SHP77 treated with DMSO at 0.1 percent for 48 hours (cell line): Measurements from ENCODE around the gene CXXC5.
A peak's percentile ranks its signal among the peaks of the same experiment; 100 is the strongest.
"Not testable (repeated sequence)": the region's sequence is repeated elsewhere in the genome, so short reads cannot be mapped to it uniquely, and the experiment has no call there.

Source experiments
- DNase-seq: peaks from one replicate; lab custom pipeline; 2025; lab: John Stamatoyannopoulos, UW

The CXXC5 gene

GRCh38 chr5:139648205-139649081 lies at the start of gene CXXC5:
Gene CXXC5, plus strand, starts transcription at chr5:139648349. Its CDS starts 32,175 bp downstream, at chr5:139680524.
- DNase-seq = peak; percentile 70

- not testable (repeated sequence) for DNase-seq
Observed at GRCh38 chr5:139598601-139598965, 49.6 kb upstream of the CXXC5 start.

DNA sequence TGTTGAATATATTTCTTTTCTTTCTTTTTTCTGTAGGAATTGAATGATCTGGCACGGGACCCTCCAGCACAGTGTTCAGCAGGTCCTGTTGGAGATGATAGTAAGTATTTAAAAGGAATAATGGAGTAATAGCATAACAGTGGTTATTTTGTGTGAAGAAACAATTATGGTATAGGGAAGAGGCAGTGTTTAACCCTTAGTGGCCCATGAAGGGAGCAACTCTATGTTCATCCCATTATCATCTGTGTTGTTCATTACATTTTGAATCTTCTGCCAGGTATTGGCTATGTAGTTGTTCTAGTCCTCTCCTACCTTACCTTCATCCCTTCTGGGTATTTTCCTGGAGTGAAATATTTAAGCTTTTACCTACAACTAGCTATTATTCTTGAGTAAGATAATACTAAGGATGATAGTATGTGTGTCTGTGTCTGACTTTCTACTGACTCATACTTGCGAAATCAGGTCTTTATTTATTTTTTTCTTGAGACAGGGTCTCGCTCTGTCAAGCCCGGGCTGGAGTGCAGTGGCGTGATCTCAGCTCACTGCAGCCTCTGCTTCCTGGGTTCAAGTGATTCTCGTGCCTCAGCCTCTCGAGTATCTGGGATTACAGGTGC lies 47.7 kb upstream of the CXXC5 start:
- DNase-seq = no peak

- no peak for DNase-seq
Observed at GRCh38 chr5:139601429-139601828, 46.7 kb upstream of the CXXC5 start.

DNA sequence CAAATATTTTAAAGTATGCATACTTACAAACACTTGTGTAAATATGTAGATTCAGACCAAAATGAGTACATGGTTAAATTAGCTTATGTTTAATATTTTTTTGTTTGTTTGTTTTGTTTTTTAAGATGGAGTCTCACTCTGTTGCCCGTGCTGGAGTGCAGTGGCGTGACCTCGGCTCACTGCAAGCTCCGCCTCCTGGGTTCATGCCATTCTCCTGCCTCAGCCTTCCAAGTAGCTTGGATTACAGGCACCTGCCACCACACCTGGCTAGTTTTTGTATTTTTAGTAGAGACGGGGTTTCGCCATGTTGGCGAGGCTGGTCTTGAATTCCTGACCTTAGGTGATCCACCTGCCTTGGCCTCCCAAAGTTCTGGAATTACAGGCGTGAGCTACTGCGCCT lies 46.2 kb upstream of the CXXC5 start:
- DNase-seq = not testable (repeated sequence)

DNA sequence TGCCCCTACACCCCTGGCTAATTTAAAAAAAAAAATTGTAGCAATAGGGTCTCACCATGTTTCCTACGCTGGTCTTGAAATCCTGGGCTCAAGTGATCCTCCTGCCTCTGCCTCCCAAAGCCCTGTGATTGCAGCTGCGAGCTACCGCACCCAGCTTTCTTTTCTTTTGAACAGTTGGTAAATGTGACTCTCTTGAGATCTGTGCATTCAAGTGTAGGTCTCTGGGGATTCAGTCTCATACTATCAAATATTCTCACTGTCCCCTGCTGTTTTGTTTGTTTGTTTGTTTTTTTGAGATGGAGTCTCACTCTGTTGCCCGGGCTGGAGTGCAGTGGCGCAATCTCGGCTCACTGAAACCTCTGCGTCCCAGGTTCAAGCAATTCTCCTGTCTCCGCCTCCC lies 42.3 kb upstream of the CXXC5 start:
- no peak for DNase-seq

DNA sequence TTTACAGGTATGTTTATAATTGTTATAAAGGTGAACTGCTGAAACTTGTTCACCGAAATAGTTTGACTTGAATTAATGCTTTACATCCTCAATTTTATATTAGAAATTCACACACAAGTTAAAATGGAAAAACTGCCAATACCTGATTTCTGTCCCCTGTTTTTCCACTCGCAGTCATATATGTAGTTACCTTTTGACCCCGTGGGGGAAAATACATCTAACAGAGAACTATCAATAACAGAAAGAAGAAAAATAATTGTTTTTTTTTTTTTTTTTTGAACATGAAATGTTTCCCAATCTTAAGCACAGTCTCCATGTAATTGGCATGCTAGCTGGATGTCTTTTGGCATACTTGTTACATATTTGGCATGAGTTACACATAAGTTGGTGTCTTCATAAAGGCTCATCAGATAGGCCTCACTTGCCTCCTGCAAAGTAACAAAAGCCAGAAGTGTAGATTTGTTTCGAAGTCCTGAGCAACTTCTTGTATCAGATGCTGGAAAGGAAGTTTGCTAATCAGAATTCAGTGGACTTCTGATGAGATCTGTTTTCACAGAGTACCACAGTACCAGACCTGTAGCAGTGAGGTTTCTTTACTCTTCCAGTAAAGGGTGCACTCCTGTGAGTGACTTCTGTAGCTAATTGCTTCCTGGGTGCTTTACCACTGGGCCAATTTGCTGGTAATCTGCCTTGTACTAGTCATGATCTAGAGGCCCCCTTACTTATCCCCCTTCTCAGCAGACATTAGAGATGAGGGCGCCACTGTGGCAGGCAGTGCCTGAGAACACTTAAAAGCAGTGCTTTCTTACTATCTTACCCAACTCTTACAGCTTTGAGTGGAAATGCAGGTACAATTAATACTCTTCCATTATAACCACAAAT lies 36.2 kb upstream of the CXXC5 start:
- no peak for DNase-seq

GRCh38 chr5:139619861-139620260 lies 28.3 kb upstream of the CXXC5 start:
- DNase-seq = no peak

DNA sequence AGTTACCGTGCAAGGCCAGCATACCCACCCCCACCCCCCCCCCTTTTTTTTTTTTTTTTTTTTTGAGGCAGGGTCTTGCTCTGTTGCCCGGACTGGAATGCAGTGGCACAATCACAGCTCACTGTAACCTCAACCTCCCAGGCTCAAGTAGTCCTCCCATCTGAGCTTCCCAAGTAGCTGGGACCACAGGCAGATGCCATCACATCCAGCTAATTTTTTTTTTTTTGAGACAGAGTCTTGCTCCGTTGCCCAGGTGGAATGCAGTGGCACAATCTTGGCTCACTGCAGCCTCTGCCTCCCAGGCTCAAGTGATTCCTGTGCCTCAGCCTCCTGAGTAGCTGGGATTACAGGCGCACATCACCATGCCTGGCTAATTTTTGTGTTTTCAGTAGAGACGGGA lies 22.8 kb upstream of the CXXC5 start:
- DNase-seq = not testable (repeated sequence)

DNA sequence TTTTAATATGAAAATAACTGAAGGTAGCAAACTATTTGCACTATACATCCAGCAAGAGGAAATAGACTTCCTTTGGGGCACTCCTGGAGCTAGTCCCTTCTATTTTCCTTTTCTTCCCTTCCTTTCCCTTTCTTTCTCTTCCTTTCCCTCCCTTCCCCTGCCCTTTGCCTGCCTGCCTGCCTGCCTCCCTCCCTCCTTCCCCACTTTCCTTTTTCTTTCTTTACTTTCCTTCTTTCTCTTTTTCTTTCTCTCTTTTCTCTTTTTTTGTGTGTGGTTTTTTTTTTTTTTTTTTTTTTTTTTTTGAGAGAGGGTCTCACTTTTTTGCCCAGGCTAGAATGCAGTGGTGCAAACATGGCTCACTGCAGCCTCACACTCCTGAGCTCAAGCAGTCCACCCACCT lies 17.3 kb upstream of the CXXC5 start:
- DNase-seq = no peak

DNA sequence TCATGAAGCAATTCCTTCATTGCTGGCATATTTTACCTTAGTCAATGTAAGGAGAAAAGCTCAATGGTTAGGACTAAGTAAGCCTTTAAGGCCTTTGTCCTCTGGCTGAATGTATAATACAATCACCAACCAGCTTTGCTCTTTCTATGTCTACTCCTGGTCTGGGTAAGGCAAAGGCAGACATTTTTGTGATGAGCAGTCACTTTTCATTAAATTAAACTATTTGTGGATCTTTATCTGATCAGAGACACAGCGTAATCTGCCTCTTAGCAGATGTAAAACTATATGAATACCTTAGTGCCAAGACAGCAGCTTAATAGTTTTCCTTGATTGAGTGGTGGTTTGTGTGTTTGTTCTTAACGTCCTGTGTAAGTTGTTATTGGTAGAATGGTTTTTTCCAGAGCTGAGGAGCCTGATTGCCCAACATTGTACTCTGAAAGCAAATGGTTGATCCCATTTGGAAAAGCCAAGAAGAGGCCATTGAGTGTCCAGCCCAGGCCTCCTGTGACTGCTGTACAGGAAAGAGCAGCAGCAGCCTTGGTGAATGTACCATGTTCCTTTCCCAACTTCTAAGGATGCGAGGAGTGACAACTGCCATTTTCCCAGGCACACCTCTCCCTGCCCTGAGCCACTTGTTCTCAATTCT lies 16.5 kb upstream of the CXXC5 start:
- DNase-seq = no peak

DNA sequence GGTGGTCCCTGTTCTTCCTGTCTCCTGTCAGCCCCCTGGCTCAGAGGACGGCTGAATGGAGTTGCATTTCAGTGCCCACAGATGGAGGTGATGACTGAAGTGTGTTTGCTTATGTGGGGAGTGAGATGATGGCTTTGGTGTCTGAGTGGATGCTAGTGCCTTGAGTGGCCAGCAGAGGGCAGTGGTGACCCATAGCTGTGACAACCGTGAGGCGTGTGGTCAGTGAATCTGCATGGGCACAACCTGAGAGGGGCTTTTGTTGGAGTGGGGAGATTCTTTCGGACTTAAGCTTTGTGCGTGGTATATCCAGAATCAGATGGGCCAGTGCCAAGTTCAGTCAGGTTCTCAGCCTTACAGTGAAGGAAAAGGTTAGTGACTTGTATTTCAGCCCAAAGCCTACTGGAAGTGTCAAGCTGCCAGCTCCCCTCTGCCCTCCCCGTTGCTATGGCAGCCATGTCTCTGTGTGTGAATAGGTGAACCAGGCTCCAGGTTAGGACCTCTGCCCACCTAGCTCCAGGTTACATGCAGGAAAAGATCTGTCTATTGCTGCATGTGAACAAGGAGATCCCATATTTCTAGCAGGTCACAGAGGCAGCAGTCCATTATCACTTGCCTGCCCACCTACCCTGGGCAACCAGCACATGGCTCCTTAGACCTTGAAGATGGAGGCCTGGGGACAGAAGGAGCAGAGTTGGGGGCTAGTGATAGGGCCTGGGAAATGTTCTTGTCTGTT lies 14.7 kb upstream of the CXXC5 start:
- peak; percentile 79 for DNase-seq

DNA sequence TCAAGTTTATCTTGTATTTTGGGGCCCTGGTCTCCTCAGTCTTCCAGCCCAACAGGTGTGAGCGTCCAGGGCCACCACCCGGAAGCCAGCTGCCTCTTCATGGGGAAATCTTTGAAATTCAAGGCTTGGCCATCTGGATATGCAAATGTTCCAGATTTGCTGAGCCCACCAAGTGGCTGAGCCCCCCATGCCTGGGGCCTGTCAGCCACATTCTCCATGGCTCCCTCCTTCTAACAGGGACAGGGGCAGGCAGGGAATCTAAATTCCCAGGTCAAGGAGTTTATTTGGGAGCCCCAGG lies 14.2 kb upstream of the CXXC5 start:
- no peak for DNase-seq

GRCh38 chr5:139634541-139634940 lies 13.6 kb upstream of the CXXC5 start:
- DNase-seq = no peak

DNA sequence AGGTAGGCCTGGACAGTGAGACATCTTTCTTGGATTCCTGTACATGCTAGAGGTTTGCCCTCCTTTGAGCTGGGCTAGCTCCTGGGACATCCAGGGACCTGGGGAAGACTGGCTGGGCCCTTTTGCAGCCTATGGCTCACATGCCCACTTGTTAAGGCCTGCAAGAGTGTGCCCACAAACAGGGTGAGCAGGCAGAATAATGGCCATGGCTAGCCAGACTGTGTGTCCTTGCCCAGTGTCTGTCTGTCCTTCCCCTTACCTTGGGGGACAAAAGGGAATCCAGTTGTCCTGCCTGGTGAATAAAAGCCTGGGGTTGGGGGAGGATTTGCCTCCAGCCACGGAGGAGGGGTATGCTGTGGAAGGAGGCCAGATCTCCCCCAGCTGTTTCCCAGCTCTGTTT lies 13.0 kb upstream of the CXXC5 start:
- no peak for DNase-seq

DNA sequence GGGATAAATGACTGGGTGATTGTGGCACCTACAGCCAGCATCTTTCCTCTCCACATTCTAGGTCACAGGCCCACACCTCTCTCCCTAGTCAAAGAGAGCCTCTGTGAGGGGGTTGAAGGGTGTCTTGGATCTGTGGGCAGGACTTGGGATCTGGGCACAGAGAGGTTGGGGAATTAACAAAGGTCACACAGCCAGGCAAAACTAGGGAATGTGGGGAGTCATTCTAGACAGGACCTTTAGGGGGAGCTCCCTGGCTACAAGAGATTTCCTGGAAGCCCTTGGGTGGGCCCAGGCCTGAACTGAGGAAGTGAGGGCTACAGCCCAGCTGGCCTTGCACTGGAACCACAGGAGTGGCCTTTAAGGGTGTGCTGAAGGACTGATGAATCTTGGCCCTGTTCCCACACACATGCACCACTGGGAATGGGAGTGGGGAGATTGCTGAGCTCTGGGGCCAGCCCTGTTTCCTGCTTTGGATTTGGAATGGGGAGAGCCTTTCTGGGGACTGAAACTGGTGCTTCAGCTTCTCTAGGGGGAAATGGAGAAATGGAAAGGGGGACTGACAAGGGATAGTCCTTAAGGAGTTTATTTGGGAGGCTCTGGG lies 12.4 kb upstream of the CXXC5 start:
- peak; percentile 88 for DNase-seq

- peak; percentile 88 for DNase-seq
Observed at GRCh38 chr5:139636207-139636792, 11.8 kb upstream of the CXXC5 start.

DNA sequence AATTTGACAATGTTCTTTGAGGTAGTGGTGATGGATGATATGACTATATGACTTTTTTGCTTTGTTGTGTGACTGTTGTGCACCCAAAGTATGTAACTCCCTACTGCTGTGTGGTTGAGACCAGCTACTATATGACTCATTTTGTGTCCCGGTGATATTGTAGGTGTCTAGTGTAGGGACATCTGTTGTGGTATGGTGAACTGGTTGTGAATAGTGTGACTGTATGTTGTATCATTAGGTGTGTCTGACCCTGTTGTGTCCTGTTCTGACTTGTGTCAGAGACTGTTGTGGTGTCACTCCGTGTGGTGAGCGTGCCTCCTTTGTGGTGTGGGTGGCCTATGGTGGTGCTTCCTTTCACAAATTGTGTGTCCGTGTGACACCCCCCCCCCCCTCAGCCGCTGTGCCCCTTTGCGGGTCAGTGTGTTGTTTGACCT lies 11.2 kb upstream of the CXXC5 start:
- no peak for DNase-seq

DNA sequence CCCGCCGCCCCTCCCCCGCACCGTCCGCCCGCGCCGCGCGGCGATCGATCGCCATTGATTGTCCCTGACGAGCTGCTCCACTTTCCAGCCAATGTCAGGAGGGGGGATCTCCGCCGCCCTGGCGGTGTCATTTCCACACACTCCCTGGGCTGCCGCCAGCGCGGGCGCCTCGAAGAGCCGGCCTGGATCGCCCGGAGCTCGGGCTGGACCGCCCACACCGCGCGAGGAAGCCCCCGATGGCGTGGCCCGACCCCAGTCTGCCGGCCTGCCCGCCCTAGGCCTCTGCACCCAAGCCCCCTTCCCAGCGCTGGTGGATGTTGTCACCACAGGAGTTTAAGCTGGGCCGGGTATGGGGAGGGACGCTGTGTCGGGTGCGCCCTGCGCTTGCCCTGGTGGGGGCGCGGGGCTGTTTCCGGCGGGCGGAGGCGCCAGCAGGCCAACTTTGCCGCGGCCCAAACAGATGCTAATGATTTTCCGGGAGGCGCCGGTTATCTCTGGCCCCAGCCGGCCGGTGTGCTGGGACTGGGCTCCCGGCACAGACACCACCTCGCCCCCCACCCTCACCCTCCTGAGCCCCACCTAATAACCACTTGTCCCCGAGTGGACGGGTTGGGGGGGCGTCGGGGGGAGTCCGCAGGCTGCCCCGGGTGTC lies 10.6 kb upstream of the CXXC5 start:
- DNase-seq = peak; percentile 36

DNA sequence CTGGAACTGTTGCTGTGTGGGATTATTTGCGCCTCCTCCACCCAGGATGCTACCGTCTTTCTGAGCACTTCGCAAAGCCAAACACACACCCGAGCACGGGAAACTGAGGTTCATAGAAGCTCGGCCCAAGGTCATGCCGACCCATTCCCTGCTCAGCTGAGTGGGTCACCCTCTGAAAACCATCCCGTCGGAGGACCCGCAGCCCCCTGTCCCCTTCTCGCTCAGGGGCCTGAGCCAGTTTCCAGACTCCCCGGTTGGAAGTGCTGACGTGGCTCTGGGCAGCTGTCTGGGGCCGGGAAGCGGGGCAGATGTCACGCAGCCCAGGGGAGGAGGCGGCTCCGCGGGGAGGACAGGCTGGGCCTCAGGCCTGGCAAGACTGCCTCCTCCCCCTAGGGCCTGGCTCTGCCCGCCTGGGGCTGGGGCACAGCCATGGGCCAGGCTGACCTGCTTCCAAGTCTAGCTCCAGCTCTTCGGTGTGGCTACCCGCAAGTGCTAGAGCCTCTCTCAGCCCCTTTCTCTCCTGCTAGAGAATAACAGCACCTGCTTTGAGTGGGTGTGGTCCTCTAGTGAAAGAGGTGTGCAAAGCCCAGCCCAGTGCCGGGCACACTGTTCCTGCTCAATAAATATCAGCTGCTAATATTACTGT lies 9.9 kb upstream of the CXXC5 start:
- peak; percentile 66 for DNase-seq
